HG03039 (cell line): ENCODE measurements around the gene EXOC4.
"Not testable (repeated sequence)": the region's sequence is repeated elsewhere in the genome, so short reads cannot be mapped to it uniquely, and the experiment has no call there.

ENCODE experiments used
- ATAC-seq: cut with Tn5 transposase; IDR thresholded peaks from one replicate; pipeline ENCODE4 v1.9.1; 2021; ENCODE audit warnings: mild to moderate bottlenecking, moderate library complexity; ENCODE audit not compliant: unreplicated experiment

EXOC4 gene

DNA sequence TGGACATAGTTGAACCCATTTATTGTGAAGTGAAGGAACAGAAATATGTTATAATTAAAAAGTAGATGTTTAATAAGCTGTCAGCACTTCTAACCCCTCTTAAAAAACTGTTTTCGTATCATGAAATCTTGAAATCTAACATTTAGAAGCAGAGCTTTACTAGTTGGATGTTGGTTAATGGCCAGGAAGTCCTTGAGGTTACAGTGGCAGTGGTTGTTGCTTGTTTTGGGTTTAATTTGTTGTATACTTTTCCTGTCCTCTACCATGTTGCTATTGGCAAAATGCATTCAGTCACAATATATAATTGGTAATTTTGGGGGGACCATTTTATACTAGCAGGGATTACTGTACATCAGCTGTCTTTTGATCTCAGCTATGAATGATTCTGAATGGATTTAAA lies 60.7 kb downstream of the EXOC4 start:
- no peak for ATAC-seq

DNA sequence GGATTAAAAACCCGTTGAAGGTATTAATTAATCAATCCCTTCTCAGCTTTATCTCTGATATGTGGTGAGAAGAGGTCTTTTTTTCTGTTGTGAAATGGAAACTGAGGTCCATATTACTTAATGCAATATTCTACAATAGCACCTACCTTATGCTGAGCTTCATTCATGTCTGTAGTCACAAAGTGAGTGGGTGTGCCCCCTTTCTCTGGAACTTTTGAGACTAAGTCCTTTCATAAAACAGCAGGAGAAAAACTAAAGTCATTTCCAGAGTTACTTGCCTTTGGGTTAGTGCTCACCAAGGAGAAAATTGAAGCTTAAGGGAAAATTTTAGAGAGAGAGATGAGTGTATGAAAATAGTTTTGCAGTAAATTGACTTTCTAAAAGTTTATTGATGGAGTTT lies 61.2 kb downstream of the EXOC4 start:
- no peak for ATAC-seq

DNA sequence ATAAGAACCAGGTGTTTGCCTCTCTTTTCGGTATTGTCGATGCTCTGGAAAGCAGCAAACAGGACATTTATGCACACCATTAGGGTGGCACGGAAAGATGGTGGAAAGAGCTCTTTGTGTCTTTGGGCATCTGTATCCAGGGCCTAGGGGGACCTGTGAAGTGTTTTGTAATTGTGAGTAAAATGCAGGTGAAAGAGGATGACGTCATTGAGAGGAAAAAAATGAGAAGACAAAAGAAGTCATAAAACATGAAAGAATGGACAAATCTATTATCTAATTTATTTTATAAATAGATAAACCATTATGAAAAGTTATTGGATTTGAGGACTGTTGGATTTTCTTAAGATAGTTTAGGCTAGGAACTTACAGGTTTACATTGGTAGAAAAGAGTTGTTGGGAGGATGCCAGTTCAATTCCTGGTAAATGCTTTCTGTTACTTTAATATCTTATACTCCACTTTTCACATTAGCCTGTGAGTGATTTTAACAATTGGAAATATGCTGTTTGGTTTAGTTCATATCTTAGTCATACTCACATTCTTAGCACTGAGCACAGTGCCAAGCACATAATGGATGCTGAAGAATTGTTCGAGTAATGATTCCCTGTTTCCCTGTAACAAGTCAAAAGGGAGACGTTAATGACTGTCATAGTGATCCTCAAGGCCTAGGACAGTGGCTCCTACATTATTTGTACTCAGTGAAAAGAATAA lies 62.6 kb downstream of the EXOC4 start:
- ATAC-seq: no peak

DNA sequence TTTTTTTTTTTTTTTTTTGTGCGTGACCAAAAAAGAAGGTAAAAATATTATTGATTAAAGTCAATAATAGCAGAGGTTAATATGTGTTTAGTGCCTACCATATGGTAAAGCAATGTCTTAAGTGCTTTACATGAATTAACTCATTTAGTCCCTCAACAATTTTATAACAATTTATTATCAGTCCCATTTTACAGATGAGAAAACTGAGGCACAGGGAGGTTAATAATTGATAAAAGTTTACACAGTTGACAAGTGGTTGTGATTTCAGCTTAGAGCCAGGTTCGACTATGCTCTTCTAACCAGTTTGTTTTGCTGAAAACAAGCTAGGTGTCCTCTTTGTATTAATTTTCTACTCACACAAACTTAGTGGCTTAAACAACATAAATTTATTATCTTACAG lies 67.0 kb downstream of the EXOC4 start:
- ATAC-seq: no peak

DNA sequence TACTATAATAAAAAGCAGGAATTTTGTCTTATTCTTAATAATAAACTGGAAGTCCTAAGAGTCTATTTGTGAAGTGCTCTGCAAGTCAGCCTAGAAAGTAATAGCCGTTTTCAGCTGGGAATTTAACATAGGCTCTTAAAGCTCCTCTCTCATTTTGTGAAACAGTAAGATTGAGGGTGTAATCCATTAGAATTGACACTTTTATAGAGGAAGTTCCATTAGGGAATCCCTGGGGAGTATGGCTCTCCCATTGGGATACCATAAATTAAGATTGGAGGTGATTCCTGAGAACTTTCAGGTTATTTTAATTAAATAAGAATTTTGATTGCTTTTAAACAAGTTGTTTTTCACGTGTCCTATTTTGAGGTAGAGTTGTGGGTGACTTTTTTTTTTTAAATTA lies 68.0 kb downstream of the EXOC4 start:
- no peak for ATAC-seq

DNA sequence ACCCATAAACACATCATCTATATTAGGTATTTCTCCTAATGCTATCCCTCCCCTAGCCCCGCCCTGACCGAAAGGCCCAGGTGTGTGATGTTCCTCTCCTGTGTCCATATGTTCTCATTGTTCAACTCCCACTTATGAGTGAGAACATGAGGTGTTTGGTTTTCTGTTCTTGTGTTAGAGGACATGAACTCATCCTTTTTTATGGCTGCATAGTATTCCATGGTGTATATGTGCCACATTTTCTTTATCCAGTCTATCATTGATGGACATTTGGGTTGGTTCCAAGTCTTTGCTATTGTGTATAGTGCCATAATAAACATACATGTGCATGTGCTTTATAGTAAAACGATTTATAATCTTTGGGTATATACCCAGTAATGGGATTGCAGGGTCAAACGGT lies 68.5 kb downstream of the EXOC4 start:
- not testable (repeated sequence) for ATAC-seq

DNA sequence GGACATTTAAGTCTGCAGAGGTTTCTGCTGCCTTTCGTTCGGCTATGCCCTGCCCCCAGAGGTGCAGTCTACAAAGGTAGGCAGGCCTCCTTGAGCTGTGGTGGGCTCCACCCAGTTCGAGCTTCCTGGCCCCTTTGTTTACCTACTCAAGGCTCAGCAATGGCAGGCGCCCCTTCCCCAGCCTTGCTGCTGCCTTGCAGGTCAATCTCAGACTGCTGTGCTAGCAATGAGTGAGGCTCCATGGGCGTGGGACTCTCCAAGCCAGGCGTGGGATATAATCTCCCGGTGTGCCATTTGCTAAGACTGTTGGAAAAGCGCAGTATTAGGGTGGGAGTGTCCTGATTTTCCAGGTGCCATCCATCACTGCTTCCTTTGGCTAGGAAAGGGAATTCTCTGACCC lies 73.9 kb downstream of the EXOC4 start:
- not testable (repeated sequence) for ATAC-seq

DNA sequence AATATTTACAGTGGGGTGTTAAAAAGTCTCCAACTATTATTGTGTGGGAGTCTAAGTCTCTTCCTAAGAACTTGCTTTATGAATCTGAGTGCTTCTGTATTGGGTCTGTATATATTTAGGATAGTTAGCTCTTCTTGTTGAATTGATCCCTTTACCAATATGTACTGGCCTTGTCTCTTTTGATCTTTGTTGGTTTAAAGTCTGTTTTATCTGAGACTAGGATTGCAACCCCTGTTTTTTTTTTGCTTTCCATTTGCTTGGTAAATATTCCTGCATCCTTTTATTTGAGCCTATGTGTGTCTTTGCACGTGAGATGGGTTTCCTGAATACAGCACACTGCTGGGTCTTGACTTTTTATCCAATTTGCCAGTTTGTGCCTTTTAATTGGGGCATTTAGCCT lies 75.1 kb downstream of the EXOC4 start:
- not testable (repeated sequence) for ATAC-seq

DNA sequence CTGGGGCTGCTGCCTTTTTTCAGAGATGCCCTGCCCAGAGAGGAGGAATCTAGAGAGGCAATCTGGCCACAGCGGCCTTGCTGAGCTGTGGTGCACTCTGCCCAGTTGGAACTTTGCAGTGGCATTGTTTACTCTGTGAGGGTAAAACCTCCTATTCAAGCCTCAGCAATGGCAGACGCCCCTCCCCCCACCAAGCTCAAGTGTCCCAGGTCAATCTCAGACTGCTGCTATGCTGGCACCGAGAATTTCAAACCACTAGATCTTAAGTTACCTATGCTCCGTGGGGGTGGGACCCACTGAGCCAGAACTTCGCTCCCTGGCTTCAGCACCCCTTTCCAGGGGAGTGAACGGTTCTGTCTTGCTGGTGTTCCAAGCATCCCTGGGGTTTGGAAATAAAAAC lies 77.2 kb downstream of the EXOC4 start:
- ATAC-seq: no peak

DNA sequence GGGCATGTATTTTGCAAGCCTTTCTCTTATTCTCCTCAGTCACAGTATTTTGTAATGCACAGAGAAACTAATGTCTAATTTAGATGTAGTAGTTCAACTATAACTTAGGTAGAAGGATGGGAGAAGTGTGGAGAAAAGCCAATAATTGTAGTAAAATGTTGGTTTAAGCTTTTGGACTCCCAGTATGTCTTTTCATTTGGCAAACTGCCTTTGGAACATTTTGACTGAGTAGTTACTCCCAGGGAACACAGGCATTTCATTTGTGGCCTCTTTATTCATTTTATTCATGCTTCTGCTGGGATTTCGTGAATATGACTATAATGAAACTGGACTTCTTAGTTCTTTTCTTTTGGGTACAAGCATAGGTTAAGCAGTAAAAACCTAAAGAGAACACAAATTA lies 79.0 kb downstream of the EXOC4 start:
- no peak for ATAC-seq

DNA sequence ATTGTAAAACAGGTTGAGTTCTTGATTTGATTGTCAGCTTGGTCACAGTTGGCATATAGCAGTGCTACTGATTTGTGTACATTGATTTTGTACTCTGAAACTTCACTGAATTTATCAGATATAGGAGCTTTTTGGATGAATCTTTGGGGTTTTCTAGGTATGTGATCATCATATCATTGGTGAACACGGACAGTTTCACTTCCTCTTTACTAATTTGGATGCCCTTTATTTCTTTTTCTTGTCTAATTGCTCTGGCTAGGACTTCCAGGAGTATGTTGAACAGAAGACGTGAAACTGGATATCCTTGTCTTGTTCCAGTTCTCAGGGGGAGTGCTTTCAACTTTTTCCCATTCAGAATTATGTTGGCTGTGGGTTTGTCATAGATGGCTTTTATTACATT lies 86.9 kb downstream of the EXOC4 start:
- ATAC-seq: no peak

DNA sequence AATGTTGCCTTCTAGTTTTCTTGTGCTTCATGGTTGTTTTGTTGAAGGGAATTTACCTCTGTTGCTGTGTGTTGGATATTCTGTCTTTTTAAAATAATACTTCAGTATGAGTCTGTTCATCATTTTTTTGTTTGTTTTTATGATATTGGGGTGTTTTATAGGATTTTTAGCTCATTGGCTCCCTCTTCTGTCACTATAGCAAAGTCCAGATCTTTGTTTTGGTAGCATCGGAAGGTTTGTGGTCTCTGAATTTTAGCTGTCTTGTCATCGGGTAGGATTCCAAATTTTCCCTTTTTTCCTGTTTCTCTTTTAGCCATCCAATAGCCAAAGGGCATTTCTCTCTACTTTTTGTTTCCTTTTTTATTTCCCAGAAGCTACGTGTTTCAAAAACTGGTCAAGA lies 91.4 kb downstream of the EXOC4 start:
- ATAC-seq: no peak

DNA sequence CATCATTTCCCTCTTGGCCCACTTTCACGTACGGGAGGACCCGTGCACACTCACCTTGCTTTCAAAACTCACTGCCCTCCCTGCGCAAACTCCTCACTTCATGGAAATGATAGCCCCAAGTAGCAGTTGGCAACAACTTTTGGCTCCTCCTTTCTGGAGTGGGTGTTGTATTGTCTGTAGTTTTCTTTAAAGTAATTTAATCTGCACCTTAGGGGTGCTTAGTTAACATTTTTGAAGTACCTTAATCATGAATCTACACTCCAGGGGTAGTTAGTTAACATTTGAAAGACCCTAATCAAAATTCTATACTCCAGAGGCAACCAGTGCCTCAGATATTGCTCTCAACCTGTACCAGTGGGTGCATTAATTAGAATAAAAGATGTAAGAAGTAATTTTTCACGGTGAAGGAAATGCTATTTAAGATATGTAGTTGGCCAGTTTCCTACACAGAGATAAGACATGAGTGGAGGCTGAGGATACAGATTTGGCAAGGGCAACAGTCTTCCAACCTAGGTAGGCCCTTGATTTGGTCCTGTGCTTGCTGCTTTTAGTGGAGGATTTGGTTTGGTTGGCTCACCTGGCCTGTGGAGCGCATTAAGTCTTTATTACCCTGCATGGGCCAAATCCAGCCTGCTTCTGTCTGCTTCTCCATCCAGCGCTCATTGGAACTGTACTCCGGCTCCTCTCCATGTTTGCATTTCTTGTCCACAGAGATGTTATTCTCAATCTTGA lies 93.0 kb downstream of the EXOC4 start:
- ATAC-seq: no peak

DNA sequence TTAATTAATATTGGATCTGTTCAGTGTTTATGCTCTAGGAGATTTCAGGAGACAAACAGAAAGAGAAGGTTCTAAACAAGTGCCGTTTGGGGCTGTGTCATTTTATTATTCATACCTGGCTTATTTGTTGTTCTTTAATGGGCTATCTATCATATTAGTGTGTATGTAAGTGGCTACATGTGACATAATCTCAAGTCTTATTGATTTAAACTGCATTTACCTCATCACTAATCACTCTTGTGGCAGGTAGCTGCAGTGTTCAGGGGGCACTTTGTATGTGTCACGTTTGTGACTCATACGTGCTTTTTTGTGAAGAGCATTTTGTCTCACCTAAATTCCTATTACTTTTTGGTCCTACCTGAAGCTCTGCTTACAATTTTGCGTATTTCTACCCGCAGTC lies 95.4 kb downstream of the EXOC4 start:
- ATAC-seq: no peak

DNA sequence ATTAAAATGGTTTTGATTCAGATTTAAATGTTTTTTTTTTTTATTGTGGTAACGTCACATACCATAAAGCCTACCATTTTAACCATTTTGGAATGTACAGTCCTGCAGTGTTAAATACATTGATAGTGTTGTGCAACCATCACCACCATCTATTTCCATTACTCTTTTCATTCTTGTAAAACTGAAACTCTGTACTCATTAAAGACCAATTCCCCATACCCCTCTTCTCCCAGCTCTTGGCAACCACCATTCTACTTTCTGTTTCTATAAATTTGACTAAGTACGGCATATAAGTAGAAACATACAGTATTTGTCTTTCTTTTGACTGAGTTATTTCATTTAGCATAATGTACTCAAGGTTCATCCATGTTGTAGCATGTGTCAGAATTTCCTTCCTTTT lies 96.2 kb downstream of the EXOC4 start:
- ATAC-seq: no peak

DNA sequence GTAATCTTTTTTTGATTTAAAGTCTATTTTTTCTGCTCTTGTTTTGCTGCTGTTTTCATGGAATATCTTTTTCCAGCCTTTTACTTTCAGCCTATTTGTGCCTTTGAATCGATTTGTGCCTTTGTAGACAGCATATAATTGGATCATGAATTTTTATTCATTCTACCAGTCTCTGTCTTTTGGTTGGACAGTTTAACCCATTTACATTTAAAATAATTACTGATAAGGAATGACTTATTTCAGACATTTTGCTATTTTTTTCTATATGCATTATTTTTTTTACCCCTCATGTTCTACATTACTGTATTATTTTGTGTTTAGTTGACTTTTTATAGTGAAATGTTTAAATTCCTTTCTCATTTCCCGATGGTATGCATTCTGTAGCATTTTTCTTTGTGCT lies 99.6 kb downstream of the EXOC4 start:
- no peak for ATAC-seq

DNA sequence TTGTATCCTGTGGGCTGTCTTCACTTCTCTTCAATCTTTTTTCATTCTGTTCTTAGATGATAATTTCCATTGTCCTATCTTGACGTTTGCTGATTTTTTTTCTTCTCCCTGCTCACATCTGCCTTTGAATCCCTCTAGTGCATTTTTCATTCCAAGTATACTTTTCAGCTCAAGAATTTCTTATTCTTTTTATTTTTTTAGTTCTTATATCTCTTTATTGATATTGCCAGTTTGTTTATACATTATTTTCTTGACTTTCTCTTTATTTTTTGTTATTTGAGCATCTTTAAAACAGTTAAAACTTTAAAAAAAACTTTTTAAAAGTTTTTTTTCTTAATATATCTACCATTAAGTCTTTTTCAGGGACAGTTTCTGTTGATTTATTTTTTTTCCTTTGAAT lies 100.9 kb downstream of the EXOC4 start:
- no peak for ATAC-seq

DNA sequence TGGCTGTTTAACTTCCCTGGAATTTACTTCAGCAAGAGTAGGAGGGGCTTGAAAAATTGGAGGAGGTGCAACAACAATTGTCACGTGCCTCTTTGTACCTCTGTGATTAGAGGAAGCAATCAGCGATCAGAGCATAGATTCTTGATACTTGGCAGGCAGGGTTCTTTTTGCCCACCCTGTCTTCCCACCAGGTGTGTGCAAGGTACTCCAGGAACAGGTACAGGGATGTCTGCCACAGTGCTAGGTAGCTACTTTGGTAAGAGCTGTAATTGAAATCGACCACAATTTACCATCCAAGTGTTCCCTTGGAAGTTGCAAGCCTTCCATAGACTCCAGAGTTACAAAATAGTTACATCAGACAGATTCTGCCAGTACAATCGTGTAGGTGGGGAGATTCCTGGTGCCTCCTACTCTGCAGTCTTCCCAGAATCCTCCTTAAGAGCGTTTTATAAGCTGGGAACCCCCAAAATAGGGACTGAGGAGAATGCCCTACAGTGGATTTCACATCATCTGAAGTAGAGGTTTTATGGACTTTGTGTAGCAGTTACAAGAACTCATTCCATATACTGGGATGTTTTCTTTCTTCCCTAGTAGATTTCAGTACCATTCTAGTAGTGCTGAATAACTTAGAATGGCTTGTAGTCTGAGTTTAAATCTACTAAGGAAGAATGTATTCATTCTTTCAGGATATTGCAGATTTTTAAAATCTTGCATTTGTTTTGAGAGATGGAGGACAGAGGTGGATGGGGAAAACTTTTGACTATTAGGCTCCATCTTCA lies 101.9 kb downstream of the EXOC4 start:
- ATAC-seq: no peak

DNA sequence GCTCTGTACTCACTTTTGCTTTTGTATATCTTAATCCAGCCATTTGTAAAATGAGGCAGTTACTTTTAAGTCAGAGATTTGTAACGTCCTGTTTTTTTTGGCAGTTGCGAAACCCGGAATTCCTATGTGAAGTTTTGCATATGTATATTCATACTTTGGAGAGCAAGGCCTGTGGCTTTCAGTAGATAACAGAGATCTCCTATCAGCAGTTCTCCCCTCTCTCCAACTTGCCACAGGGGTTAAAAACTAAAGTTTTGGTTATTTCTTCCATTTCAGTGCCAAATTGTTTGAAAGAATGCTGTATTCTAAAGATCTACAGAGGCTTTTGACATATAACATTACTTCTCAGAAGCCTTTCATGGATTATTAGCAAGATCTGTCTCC lies 102.4 kb downstream of the EXOC4 start:
- ATAC-seq: no peak

DNA sequence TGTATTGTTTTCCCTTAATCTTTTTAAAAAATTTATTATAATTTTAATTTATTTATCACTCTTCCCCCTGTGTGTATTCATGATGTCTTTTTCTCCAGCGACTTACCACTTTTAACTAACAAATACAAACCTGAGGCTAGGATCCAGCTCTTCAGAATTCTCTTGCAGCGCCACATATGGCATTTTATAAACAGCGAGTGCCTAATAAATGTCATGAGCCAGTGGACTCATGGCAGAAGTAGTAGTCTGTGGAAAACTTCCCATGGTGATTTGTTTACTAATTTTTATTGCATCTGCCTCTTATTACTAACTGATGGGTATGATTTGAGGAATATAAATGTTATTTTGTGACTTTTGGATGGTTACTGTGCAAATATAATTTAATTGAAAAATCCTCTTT lies 102.9 kb downstream of the EXOC4 start:
- ATAC-seq: no peak

DNA sequence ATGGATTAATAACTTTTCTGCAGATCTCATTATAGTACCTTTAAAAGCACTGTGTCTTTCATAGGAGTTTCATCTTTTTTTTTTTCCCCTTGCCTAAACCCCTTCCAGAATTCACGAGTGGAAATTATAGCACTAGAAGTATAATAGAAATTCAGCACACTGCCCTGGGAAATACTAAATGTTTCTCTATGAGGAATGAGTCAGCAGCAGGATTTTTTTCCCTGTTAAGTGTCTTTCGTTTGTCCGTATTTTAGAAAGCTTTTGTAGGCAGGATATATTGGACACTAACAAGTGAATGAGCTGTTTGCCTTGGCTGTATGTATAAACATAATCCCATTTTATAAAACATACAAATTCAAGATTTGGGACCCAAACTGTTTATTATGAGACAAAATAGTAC lies 105.8 kb downstream of the EXOC4 start:
- ATAC-seq: no peak

DNA sequence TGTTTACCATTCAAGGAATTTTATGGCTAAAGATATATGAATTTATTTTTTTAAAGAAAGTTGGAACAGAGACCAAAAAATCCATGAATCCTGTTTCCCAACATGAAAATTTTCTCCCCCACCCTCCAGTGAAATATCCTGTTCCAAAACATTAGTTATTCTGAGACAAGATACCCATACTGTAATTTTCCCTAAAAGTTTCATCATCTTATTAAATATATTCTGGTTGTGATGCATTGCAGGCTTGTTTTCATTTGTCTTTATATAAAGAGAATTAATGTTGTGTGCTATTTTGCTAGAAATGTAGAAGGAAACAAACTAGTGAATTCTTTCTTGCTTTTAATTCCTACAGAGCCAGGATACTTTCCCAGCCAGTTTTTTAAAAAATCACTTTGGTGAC lies 106.6 kb downstream of the EXOC4 start:
- ATAC-seq: no peak
